Chondrocyte (in vitro differentiated cells): ENCODE data around the gene KIRREL3. TPM values are rescaled to one million over a fixed set of nuclear protein-coding genes. Genes with fewer than 3 reads are reported as not detected.

ENCODE experiments used
- DNase-seq: peaks from one replicate; pipeline ENCODE4 v3.0.0; 2021; ENCODE audit warnings: mixed read lengths, low spot score
- H3K27ac Mint-ChIP-seq: one replicate; pipeline ENCODE4 v1.8.0; 2021; ENCODE audit warnings: mild to moderate bottlenecking, moderate library complexity, mixed read lengths; ENCODE audit not compliant: unreplicated experiment
- H3K27me3 Mint-ChIP-seq: 2 replicates; pipeline ENCODE4 v1.8.0; 2021; ENCODE audit warnings: low read depth, mixed read lengths
- H3K36me3 Mint-ChIP-seq: 2 replicates; pipeline ENCODE4 v1.8.0; 2021; ENCODE audit warnings: low read depth, mixed read lengths
- H3K4me1 Mint-ChIP-seq: 2 replicates; pipeline ENCODE4 v1.8.0; 2021; ENCODE audit warnings: low read depth, mild to moderate bottlenecking, mixed read lengths
- H3K4me3 Mint-ChIP-seq: one replicate; pipeline ENCODE4 v1.8.0; 2021; ENCODE audit warnings: mild to moderate bottlenecking, moderate library complexity, mixed read lengths; ENCODE audit not compliant: unreplicated experiment
- H3K9me3 Mint-ChIP-seq: 2 replicates; pipeline ENCODE4 v1.8.0; 2021; ENCODE audit warnings: low read depth, mixed read lengths
- CTCF ChIP-seq: fragments of 200-600 bp; sonication (generic); IDR thresholded peaks from 2 replicates; pipeline ENCODE4 v1.5.0; 2021; ENCODE audit warnings: antibody characterized with exemption, mild to moderate bottlenecking, moderate library complexity
- total RNA-seq: library from RNA; stranded (reverse); gene quantifications from 3 replicates; pipeline ENCODE4 v1.2.1, GENCODE V29; 2021

Gene KIRREL3
- total RNA-seq, 1 donor from 2014 or later = 1.2 TPM

DNA sequence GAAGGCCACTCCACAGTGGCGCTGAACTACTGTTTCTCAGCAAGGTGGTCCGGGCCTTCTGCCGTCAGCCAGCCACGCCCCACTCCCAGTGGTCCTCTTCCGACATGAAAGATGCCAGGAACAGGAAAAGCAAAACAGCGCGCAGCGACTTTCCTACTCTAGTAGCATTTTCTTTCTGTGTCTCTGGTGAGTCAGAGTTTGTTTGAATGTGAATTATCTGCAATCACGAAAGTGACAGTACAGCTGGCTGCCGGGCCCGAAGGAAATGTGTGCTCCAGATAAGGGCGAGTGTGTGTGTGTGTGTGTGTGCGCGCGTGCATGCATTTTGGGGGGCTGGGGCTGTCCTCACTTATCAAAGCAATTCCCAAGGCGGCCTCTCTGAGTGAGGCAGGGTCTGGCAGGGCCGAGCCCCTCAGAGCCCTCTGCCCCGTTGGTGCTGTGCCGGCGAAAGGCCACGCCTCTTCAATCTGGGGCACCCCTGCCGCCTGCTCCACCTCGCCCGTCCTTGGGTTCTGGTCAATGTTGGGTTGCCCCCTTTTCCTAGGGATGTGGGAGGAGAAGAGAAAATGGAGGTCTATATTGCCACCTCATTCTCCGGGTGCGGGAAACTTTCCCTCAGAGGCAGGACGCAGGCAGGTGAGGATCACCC lies 288.5 kb downstream of the KIRREL3 start:
- peaks cover 14% of the 10 kb centered on the region for H3K4me1 Mint-ChIP-seq

DNA sequence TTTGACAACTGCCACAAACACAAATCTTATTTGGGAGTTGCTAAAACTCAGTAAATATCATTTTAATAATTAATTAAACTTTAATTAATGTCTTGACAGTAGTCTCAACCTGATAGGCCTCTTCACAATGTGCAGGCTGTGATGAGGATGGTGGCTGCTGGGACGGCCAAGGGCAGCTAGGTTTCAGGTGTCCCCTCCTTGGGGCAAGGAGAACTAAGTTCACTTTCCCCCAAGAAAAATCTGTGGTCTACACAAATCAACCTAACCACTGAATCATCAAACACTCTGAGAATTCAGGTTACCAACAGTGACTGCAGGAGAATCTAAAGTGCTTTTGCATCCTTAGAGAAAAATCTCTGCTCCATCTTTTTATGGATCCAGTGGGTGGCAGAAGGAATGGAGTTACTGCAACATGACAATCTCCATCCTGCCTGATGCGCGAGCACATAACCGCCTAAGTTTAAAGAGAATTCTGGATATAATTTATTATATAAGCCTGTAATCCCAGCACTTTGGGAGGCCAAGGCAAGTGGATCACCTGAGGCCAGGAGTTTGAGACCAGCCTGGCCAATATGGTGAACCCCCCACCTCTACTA lies 289.7 kb downstream of the KIRREL3 start:
- Mint-ChIP-seq H3K9me3 (no peaks in the 10 kb centered on the region), H3K4me3 (no peak overlapping the region), H3K36me3 (no peaks in the 10 kb centered on the region), H3K27ac (no peak overlapping the region), H3K4me1 (peaks cover 14% of the 10 kb centered on the region), H3K27me3 (peaks cover 5% of the 10 kb centered on the region)
- no peak for TF ChIP-seq CTCF
- DNase-seq = no peak

More for the DNA sequence above, 288.5 kb downstream of the KIRREL3 start:
- H3K27me3 Mint-ChIP-seq = peaks cover 6% of the 10 kb centered on the region
- H3K27ac Mint-ChIP-seq = no peak overlapping the region
- no peak for TF ChIP-seq CTCF
- H3K36me3 Mint-ChIP-seq = no peaks in the 10 kb centered on the region
- no peak overlapping the region for H3K4me3 Mint-ChIP-seq
- DNase-seq = no peak
- H3K9me3 Mint-ChIP-seq = no peaks in the 10 kb centered on the region

DNA sequence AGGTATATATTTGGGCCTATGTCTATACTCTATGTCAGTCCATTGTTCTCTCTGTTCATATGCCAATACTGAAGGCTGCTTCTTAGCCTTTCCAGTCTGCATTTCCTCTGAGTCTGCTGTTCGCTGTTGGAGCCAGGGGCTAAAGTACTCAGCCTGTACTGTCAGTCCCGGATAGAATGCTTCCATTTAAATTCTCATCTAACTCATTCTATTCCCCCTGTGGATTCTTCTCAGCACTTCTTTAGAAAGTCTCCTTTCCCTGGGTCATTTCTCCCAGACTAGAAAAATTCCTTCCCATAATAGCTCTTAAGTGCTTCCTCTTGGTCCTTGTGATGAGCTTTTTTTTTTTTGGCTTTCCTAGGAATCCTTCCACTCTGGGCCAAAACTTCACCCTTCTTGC lies 293.1 kb downstream of the KIRREL3 start:
- no peaks in the 10 kb centered on the region for H3K9me3 Mint-ChIP-seq
- no peak overlapping the region for H3K27ac Mint-ChIP-seq
- H3K27me3 Mint-ChIP-seq = no peaks in the 10 kb centered on the region
- no peak for TF ChIP-seq CTCF
- H3K36me3 Mint-ChIP-seq = no peaks in the 10 kb centered on the region
- no peak for DNase-seq
- H3K4me3 Mint-ChIP-seq = no peak overlapping the region
- H3K4me1 Mint-ChIP-seq = peaks cover 25% of the 10 kb centered on the region

DNA sequence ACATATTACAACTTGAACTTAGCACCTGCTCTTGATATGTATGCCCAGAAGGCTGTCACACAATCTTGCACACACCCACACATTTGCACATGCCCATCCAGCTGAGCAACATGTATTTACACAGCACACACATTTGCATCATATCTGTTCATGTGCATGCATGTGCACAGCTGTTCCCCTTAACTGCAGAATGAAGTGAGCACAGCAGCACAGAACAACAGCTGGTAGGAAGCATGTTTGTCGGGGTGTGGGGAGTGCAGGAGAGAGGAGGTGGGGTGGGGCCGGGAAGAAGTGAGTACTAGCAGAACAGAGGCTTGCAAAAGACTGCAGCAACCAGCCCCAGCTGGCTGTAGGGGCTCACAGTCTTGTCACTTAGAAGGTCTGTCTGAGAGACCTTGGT lies 296.5 kb downstream of the KIRREL3 start:
- no peak for DNase-seq
- no peak for TF ChIP-seq CTCF
- Mint-ChIP-seq H3K27me3 (no peaks in the 10 kb centered on the region), H3K4me3 (no peak overlapping the region), H3K4me1 (peaks cover 25% of the 10 kb centered on the region), H3K9me3 (no peaks in the 10 kb centered on the region), H3K36me3 (no peaks in the 10 kb centered on the region), H3K27ac (no peak overlapping the region)

- Mint-ChIP-seq H3K36me3 (no peaks in the 10 kb centered on the region), H3K27ac (no peak overlapping the region), H3K4me1 (peaks cover 23% of the 10 kb centered on the region), H3K9me3 (no peaks in the 10 kb centered on the region), H3K4me3 (no peak overlapping the region), H3K27me3 (no peaks in the 10 kb centered on the region)
- no peak for TF ChIP-seq CTCF
- no peak for DNase-seq
These were observed 296.9 kb downstream of the KIRREL3 start for GRCh38 chr11:126703662-126704061.
